HL-60 (cell line): Measurements from ENCODE around the gene NDUFS2.

Experiments
- SPI1 ChIP-seq: IDR thresholded peaks from 2 replicates; pipeline ENCODE4 v1.6.1; 2012; ENCODE audit warnings: low read depth, mild to moderate bottlenecking, borderline replicate concordance
- TF ChIP-seq, protein P1 (sequence below): IDR thresholded peaks from one replicate; pipeline ENCODE4 v1.5.1; 2011; ENCODE audit warnings: low read length, control low read depth, inconsistent platforms; ENCODE audit not compliant: insufficient read depth
- TF ChIP-seq, protein P2 (sequence below): IDR thresholded peaks from 2 replicates; pipeline ENCODE4 v1.6.1; 2012; ENCODE audit warnings: low read depth; ENCODE audit not compliant: insufficient replicate concordance

DNA sequence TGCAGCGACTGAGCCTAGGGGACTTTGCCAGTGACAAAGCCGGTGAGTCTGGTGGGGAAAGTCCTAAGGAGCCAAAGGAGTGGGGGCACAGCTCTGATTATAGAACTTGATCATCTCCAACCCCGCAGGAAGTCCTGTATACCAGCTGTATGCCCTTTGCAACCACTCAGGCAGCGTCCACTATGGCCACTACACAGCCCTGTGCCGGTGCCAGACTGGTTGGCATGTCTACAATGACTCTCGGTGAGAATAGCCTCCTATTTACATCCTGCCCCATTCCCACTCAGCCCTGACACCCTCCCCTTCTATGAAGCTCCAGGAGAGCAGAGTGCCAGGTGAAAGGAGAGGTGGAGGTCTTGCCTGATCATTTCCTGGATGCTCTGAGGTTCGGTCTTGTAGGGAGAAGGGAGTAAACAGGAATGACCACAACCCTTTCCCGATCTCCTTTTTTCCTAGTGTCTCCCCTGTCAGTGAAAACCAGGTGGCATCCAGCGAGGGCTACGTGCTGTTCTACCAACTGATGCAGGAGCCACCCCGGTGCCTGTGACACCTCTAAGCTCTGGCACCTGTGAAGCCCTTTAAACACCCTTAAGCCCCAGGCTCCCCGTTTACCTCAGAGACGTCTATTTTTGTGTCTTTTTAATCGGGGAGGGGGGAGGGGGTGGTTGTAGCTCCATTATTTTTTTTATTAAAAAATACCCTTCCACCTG lies 37.1 kb upstream of the NDUFS2 start:
- TF ChIP-seq, protein P1, sequence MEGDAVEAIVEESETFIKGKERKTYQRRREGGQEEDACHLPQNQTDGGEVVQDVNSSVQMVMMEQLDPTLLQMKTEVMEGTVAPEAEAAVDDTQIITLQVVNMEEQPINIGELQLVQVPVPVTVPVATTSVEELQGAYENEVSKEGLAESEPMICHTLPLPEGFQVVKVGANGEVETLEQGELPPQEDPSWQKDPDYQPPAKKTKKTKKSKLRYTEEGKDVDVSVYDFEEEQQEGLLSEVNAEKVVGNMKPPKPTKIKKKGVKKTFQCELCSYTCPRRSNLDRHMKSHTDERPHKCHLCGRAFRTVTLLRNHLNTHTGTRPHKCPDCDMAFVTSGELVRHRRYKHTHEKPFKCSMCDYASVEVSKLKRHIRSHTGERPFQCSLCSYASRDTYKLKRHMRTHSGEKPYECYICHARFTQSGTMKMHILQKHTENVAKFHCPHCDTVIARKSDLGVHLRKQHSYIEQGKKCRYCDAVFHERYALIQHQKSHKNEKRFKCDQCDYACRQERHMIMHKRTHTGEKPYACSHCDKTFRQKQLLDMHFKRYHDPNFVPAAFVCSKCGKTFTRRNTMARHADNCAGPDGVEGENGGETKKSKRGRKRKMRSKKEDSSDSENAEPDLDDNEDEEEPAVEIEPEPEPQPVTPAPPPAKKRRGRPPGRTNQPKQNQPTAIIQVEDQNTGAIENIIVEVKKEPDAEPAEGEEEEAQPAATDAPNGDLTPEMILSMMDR = no peak
- TF ChIP-seq SPI1 = no peak
- TF ChIP-seq, protein P2, sequence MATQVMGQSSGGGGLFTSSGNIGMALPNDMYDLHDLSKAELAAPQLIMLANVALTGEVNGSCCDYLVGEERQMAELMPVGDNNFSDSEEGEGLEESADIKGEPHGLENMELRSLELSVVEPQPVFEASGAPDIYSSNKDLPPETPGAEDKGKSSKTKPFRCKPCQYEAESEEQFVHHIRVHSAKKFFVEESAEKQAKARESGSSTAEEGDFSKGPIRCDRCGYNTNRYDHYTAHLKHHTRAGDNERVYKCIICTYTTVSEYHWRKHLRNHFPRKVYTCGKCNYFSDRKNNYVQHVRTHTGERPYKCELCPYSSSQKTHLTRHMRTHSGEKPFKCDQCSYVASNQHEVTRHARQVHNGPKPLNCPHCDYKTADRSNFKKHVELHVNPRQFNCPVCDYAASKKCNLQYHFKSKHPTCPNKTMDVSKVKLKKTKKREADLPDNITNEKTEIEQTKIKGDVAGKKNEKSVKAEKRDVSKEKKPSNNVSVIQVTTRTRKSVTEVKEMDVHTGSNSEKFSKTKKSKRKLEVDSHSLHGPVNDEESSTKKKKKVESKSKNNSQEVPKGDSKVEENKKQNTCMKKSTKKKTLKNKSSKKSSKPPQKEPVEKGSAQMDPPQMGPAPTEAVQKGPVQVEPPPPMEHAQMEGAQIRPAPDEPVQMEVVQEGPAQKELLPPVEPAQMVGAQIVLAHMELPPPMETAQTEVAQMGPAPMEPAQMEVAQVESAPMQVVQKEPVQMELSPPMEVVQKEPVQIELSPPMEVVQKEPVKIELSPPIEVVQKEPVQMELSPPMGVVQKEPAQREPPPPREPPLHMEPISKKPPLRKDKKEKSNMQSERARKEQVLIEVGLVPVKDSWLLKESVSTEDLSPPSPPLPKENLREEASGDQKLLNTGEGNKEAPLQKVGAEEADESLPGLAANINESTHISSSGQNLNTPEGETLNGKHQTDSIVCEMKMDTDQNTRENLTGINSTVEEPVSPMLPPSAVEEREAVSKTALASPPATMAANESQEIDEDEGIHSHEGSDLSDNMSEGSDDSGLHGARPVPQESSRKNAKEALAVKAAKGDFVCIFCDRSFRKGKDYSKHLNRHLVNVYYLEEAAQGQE = no peak
